GM18508 (cell line): ENCODE measurements around the gene LRRN4.
"Not testable (repeated sequence)": the region's sequence is repeated elsewhere in the genome, so short reads cannot be mapped to it uniquely, and the experiment has no call there.

Experiments
- ATAC-seq: cut with Tn5 transposase; IDR thresholded peaks from one replicate; pipeline ENCODE4 v1.9.1; 2021; ENCODE audit warnings: moderate number of reproducible peaks; ENCODE audit not compliant: insufficient read depth, unreplicated experiment

Gene LRRN4

DNA sequence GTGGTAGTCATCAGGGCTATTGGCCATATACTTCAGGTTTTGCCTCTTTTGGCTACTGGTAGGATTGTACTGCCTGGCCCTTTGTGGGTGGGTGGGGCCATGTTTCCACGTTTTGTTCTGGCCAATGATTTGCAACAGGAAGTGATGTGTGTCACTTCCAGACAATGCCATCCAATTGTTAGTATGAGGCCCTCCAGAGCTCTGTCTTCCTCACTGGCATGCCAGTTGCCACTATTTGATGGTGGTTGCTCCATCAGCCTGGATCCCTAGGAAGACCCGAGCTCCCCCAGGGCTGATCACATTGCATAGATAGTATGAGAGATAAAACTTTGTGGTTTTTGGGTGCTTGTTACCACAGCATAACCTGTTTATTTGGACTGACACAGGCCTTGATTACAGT, 7.7 kb upstream of the LRRN4 start:
- ATAC-seq = no peak

DNA sequence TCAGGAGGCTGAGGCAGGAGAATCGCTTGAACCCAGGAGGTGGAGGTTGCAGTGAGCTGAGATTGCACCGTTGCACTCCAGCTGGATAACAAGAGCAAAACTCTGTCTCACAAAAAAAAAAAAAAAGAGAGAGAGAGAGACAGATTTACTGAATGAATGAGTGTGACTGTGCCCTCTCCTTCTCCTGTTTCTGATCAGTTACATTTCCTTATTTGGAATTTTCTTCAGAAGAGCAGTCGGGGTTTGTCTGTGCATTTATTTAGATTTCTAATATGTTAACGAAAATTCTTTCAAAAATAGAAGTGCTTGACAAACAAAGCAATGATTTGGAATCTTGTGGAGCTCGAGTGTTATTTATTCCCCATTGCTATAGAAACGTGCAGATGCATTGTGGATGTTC, 6.4 kb upstream of the LRRN4 start:
- no peak for ATAC-seq

DNA sequence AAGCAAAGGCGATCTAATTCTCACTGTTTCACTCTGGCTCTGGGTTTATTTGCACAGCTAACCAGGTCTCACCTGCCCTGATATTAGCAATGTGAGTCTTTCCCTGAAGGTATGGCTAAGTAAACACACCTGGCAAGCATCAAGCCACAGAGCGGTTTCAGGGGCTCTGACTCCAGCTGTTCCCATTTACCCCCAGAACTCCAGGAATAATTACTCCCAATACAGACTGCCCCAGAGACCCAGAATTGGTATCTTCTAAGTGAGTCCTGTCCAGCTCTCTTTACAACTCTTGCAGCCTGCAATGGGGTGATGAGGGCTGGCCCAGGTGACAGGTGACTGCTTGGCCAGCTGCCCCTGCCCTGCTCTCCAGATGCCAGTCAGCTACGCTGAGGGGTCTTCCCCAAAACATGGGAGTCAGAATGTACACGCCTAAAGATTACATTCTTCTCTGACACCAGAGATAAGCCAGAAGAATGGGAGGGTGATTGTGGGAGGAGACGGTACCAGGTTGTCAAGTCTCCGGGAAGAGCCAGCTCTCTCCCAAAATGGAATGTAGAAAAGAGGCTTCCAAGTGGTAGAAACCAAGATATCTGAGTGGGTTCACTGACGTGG, 4.9 kb upstream of the LRRN4 start:
- ATAC-seq = no peak

DNA sequence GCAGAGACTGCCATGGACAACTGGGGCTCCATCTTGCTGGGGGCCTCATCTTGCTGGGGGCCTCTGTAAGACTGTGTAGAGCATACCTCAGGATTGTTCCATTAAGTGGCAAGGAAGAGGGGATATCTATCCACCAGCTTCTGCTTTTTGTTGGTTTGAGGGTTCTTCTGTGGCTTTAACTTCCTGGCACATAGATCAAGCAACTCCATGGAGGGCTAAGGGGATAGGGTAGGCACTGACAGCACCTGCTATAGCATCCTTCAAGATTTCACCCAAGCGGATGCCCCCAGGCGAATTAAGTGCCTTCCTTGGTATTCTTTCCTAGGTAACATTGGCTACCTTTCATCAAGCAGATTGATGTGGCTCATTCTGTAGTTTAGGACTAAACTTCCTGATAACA, 3.8 kb upstream of the LRRN4 start:
- ATAC-seq = no peak

DNA sequence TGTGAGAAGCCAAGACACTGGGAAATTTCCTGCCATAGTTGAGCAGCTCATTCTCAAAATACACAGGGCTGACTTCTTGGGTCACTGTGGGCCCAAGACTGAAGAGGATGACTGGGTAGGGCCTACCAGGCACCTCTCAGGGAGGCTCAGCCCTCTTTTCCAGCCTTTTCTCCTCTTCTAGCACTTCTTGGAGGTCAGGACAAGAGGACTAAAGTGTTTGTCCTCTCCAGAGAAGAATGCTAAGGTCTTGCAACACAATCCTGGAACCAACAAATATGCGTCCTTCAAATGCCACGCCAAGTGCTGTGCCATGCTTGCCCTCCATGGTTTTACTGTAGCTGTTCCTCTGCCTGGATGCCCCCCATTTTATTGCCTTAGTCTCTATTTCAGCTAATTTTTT, 3.3 kb upstream of the LRRN4 start:
- no peak for ATAC-seq

DNA sequence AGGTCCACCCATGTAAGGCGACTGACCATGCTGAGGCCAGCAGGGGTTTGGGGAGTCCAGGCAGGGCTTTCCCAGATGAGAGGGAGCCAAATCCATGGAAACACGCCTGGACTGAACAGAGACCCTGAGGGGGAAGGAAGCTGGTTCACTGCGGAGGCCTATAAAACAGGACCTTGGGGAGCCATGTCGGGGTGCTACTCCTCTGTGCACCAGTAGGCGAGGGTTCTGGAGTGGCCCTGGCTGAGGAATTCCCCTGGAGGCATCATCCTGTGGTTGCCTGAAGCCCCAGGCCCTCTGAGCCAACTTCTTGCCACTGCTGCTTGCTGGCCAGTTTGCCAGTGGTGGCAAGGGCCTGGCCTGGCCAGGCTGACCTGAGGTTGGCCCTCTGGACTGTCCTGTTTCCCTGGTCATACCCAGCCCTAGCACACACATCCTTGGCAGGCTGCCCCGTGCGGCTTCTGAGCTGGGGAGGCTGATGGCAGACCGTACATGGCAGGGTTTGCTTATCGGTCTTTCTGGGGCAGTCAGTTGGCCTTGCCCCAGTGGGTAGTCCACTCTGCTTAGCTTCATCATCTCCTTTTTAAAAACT, 2.2 kb upstream of the LRRN4 start:
- ATAC-seq = no peak

DNA sequence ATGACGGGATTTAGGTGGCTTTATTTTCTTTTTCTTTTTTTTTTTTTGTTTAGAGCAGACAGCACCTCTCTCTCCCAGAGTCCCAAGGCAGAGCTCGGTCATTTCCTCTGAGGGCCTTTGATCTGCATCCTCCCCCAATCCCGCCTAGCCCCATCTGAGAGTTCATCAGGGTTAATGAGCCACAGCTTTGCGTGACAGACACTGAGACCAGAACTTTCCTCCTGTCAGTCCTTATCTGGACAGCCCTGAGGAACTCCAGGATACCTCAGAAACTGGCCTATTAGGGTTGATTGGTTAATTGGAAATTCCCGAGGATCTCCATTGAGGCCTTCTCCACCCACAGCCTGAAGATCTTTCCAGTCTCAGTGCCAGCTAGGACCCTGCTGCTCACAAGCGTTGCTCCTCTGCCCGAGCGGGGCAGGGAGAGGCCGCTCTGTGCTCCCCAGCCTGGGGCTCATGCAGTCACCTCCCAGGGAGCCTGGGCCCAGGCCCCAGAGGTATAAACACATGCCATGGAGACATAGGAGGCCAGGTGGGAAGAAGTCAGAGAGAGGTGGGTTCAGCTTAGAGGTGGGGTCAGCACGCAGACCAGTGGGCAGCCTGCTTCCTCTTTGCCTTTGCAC, 1.4 kb upstream of the LRRN4 start:
- ATAC-seq = no peak

DNA sequence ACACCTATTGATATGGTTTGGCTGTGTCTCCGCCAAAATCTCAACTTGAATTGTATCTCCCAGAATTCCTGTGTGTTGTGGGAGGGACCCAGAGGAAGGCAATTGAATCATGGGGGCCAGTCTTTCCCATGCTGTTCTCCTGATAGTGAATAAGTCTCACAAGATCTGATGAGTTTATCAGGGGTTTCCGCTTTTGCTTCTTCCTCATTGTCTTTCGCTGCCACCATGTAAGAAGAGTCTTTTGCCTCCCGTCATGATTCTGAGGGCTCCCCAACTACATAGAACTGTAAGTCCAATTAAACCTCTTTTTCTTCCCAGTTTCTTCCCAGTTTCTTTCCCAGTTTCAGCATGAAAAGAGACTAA, 810 bp upstream of the LRRN4 start:
- not testable (repeated sequence) for ATAC-seq

DNA sequence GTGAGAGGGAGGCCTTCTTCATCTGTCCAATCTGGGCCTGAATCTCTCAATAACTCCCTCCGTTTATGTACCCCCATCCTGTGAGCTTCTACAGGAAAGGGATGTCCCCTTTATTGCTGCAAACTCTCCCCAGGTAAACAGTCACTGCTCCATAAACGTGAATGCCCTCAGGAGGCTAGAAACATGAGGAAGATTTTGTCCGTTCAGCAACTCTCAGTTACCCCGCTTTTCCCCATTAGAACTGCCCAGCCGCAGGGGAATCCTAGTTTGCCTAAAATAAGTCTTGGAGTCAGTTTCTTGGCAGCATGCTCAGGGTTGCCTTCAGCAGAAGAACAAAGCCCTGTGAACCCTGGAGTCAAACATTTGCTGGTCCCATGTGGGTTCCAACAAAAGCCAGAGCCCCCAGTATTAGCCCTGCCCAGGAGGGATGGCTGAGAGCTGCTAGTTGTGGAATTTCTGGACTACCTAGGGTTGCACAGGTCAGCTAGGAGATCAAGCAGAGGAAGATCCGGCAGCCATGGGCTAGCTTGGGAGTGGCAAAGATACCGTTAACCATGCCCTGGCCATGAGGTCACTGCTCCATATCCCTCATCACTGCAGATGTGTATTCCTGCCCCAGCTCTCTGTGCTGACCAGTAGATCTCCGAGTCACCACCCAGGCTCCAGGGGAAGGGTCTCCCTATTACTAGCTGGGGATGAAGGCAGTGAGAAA, 640 bp downstream of the LRRN4 start:
- ATAC-seq = no peak

DNA sequence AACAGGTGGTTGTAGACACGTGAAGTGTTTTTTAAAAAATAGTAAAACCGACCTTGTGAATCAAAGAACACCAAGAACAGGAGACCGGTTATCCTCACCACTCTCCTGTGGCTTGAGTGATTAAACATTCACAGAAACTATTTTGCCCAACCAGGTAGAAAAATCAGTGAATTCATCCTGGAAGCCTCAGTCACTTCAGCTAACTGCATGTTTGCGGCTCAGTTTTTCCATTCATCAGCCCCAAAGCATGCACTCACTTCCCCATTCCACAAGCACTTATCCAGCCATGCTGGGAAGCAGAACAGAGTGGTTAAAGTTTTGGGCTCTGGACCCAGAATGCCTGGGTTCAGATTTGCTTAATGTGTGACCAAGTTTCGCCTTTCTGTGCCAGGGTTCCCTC, 2.4 kb downstream of the LRRN4 start:
- no peak for ATAC-seq

DNA sequence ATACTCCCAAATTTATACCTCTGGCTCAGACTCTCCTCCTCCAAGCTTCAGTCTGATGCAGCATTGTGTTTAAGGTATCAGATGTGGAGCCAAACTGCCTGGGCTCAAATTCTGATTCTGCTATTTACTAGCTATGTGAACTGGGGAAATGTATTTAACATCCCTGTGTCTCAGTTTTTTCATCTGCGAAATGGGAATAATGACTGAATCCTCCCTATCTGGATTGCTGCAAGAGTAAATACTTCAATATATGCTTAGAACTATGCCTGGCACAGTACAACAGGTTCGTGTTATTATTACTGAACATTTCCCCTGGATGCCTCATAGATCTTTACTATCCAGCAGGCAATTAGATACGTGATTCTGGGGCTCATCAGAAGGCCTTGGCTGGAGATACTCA, 5.5 kb downstream of the LRRN4 start:
- no peak for ATAC-seq

DNA sequence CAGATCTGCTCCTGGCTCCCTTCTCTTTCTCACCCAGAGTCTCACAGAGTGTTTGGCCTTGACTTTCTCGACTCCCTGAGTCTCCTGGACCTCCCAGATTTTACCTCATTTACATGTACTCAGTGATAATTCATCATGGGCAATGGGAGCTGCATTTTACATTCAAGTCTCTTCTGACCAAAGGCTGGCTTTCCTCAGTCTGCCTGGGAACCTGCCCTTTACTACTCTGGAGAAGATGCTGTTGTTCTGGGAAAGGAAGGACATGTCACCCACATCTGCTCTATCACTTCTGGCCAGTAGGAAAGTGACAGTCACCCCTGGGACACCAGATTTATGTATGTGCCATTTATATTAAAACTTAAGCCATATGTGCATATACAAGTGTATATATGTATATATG, 7.4 kb downstream of the LRRN4 start:
- ATAC-seq = no peak

DNA sequence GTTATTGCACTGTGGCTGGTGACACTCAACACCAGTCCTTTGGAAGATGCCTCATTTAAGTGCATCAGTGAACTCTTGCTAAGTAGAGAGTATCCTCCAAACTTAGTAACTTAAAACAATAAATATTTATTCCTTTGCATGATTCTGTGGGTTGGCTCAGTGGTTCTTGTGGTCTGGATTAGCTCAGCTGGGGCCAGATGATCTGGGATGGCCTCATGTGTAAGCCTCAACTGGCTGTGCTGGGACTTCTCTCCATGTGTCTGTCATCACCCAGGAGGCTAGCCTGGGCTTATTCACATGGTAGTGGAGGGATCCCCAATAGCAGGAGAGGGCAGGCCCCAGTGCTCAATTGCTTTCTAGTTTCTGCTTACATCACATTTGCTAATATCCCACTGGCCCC, 8.3 kb downstream of the LRRN4 start:
- no peak for ATAC-seq

DNA sequence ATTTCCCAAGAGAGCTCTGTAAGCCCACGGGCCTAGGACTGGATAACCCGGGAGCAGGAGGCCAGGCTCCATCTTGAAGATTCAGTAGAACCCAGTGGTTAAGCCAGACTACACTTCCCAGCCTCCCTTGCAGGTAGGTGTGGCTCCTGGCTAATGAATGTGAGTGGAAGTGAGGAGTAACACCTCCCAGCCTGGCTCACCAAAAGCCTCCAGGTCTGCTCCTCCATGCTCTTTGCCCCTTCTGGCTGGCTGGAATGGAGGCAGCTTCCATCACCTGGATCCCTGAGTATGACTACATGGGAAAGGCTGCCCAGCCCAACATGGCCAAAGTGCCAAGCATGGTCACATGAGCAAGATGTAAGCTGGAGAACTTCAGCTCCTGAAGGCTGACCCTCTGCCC, 9.7 kb downstream of the LRRN4 start:
- ATAC-seq = no peak

DNA sequence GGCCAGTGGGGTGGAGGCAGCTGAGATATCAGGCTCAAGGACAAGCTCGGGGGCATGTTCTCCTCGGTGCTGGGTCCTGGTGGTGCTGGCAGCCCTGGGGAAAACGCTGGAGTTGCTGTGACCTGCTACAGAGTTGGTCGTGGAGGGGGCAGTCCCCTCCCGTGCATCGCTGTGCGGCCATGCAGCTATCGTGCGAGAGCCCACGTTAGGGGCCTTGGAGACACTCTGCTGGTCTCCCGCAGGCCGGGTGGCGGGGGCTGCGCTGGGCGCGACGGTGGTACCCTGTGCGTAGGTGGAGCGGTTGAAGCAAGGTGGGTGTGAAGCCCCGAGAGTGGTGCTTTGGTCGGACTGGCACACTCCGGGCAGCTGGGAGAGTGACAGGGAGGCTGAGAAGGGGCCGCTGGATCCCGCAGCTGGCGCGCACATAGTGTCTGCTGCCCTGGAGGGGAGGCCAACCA, 12.0 kb downstream of the LRRN4 start:
- ATAC-seq = no peak

DNA sequence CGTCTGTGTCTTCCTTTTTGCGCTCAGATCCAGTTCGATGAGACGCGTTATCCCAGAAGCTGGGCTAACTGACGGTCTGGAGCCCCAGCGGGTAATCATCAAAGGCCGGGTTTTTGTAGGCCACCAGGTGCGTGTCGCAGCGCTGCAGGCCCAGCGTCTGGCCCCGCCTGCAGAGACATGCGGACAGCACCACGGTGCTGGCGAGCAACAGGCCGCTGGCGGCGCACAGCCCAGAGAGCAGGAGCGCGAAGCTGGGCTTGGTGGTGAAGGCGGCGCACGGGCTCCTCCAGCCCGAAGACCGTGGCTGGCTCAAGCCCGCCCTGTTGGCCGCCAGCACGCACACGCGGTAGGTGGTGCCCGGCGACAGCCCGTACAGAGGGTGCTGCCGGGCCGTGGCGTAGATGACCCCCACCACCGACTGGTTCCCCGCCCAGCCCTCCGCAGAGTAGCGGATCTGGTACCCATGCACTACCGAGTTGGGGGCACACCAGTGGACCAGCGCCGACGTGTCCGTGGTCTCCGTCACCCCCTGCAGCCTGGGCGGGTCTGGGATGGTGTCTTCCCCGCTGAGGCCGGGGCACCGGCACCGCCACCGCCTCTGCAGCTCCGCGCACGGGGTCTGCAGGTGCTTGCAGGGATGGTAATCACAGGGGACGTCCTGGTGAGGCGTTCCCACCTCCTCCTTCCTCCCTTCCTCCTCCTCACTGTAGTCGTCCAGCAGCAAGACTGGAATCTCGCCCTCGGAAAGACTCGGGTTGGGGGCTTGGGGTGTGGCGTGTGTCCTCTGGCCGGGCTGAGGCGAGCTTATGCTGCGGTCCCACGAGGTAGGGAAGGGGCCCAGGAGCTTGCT, 12.7 kb downstream of the LRRN4 start:
- ATAC-seq = no peak

DNA sequence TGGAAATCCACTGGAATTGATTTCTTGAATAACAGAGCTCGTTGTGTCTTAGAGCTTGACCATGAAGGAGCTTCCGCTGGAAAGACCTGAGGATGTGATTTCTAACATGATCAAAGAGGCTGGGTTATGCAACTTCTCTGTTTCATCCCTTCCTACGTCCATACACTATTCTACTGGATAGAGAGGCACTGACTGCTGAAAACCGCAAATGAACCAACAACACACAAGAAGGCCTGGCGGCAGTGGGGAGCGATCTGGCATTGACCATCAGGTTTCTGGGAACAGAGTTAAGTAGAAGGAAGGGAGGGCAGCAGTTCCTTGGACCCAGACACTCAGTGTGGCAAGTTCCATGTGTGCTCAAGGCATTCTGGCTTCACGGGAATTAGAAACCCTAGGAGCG, 13.3 kb downstream of the LRRN4 start:
- no peak for ATAC-seq

DNA sequence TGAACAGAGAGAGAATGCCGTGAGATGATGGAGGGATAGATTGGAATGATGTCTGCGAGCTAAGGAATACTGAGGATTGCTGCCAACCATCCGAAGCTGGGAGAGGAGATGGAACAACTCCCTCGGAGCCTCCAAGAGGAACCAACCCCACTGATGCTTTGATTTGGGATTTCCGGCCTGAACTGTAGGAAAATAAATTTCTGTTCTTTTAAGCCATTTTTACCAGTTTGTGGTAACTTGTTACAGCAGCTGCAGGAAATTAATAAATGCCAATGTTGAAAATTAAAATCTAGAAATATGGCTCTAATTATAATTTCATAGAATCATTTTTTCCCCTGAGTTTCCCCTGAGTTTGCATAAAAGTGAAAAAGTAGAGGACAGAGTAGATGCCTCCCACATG, 14.1 kb downstream of the LRRN4 start:
- no peak for ATAC-seq

DNA sequence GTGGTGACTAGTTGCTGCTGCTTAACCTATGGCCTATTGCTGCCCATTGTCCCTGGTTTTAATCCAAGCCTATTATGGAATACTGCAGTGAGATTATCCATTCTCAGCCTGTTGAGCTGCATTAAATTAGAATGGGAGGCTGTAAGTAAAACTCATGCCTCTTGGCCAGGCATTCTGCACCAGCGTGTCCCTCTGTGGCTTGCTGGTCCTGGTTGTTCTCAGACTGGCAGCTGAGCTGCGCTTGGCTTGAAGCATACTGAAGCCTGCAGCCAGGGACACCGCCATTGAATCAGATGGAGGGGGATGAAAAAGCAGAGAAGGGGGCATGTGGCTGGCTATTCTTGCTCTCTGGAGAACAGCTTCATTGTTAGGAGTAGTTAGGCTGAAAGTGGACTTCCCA, 15.6 kb downstream of the LRRN4 start:
- no peak for ATAC-seq

DNA sequence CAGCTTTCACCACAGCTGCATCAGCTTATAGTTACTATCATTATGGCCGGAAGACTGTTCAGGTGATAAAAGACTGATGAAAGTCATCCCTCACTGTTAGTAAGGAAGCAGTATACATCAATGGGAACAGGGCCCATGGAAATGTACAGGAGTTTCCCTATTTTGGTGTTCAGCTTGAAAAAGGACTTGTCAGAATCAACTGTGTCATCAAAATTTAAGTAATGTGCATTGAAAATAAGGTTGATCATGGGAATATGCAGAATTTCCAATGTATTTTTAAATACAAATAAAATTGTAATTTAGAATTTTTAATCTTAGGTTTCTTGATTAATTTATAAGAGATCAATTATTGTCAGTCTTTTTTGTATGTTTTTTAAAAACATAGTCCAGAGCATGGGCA, 16.8 kb downstream of the LRRN4 start:
- ATAC-seq = no peak

DNA sequence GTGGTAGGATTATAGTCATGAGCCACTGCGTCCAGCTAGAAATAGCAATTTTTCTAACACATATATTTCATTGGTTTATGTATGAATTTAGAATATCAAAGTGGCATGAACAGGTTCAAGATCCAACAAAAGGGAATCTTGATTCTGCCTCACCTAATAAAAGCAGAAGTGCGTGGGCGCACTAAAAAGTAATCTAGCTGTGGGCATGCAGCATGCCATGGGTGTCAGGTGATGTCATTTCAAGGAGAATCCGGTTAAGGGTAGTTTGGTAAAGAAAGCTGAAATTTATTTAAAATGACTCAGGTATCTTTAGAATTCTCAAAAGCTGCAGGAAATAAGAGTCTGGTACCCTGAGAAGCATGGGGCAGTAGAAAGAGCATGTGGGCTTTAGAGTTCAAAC, 17.6 kb downstream of the LRRN4 start:
- ATAC-seq = no peak
